Inflammatory macrophage treated with lipopolysaccharide for 4 hours (primary cell): ENCODE data around the gene ZCCHC14.

Experiments used
- DNase-seq: peaks from one replicate; pipeline ENCODE4 v3.0.0-alpha.2; 2020

ZCCHC14 gene

DNA sequence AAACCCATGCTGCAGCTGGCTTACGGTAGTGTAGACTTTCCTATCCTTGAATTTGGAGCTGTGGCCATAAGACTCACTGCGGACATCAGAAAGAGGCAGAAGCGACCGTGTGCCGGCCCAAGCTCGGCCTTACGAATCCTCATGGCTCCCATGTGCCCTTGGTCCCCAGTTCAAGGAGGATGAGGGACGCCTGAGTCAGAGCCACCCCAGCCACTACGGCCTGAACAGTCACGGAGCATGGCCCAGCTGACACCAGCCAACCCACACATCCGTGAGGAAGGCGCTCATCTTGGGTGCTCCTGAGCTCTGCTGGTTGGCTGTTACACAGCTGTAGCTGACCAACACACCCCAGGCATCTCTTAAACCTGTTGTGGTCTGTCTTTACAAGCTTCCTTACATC, 44.0 kb downstream of the ZCCHC14 start:
- no peak for DNase-seq

- no peak for DNase-seq
These were observed 45.5 kb downstream of the ZCCHC14 start for GRCh38 chr16:87447323-87447722.

DNA sequence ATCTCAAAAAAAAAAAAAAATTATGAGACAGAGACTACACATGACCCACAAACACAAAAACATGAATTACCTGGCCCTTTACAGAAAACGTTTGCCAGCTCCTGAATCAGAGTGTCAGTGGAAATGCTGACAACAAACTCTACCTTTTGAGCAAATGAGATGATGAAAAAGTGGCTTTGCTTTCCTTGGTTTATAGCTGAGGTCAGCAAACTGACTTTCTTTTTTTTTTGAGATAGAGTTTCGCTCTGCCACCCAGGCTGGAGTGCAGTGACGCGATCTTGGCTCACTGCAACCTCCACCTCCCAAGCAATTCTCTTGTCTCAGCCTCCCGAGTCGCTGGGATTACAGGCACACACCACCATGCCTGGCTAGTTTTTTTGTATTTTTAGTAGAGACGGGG, 46.3 kb downstream of the ZCCHC14 start:
- no peak for DNase-seq

DNA sequence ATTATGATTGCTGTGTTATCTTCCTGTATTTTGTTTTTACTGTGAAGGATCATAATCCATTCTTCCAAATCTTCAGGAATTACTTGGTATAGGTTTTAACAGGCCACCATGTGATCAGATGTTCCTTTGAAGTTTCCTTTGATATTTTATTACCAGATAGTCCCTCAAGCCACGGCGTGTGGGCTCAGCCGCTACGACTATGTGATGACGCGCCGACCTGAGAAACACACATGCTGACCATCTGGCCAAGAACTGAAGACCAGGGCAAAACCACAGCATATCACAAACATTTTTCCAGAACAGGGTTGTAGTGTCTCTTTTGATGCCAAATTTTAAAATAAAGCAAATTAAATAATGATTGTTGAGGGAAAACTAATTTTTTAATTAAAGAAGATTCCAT, 47.3 kb downstream of the ZCCHC14 start:
- DNase-seq = no peak

GRCh38 chr16:87443964-87444363, 48.9 kb downstream of the ZCCHC14 start:
- no peak for DNase-seq

DNA sequence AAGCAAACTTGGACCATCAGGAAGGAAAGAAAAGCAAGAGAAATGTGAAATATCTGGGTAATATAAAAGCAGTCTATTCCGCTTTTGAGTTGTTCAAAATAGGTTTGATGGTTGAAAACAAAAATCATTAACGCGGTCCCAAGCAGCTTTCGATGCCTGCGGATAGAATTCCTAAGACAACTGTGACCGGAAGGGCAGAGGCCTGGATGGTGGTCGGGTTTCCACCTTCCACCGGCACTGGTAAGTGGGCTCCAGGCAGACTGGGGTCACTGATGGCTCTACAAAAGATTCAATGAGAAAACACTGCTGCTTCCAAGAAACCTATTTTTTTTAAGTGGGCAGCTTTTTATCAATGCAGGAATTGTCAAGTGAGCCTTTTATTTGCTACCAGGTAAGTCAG, 49.8 kb downstream of the ZCCHC14 start:
- DNase-seq = no peak

DNA sequence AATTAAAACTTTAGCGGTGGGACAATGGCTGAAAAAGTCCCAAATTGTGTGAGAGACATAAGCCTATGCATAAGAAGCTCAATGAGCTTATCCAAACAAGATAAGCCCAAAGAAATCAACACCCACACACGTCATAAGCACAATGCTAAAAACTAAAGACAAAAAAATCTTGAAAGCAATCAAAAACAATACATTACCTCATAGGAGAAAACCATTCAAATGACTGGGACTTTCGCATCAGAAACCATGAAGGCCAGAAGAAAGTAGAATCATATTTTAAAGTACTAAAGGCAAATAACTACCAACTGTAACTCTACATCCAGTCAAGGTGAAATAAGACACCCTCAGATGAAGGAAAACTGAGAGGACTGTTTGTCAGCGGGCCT, 50.2 kb downstream of the ZCCHC14 start:
- no peak for DNase-seq

DNA sequence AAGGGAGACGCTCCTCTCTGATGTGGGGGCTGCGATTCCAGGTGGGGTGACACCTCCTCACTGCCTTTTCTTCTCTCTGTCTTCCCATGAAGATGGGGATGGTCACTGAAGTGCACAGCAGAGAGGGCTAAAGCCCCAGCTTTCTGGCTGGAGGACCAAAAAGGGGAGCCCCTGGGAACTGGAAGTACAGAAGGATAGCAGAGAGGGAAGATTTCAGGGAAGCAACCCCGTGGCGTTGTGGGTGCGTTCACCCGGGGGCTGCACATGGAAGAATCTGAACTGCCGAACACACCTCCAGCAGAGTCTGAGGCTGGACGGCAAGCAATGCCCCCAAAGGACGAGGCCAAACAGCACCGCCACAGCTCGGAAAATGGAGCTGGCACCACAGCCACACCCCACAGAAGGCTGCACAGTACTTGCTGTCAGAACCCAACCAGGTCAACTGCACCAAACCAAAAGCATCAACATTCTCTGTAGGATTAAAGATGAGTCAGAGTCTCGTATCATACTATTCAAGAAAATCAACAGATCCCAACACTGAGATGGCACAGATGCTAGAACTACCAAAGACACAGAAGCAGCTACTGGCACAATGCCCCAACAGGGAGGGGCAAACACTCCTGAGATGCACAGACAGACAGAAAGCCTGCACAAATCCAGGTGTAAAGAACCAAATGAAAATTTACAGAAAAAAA, 50.8 kb downstream of the ZCCHC14 start:
- DNase-seq = no peak

- DNase-seq = no peak
These were observed 52.9 kb downstream of the ZCCHC14 start for GRCh38 chr16:87439926-87440325.

- no peak for DNase-seq
These were observed 54.2 kb downstream of the ZCCHC14 start for GRCh38 chr16:87438611-87438985.

DNA sequence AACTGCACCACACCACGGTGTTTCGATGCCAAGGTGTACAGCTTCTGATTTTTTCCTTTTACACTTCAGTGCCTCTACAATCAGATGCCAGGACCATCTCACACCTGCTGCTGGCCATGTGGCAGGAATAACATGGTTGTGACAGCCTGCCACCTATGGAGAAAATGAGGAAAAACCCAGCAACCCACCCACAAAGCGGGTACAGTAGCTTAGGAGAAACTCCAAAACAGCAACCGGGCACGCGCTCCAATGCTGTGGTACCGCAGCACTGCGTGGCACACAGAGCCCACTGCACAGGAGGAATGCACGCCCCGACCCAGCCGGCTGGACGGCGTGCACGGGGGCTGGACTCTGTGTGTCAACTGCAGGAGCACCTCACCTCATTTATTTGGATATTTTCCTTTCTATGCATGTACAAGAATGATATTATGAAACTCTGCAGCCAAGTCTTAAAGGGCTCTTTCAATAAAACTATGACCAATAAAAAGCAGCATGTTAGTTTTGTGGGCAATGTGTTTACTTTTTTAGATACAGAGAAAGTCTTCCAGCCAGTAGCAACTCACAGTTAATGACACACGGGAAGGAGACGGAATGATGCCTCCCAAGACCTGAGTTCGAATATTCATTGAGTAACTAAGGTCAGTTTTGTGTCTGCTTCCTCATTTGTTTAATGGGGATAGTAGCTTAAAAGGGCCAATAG, 54.8 kb downstream of the ZCCHC14 start:
- DNase-seq = no peak

GRCh38 chr16:87437327-87437726, 55.5 kb downstream of the ZCCHC14 start:
- no peak for DNase-seq

DNA sequence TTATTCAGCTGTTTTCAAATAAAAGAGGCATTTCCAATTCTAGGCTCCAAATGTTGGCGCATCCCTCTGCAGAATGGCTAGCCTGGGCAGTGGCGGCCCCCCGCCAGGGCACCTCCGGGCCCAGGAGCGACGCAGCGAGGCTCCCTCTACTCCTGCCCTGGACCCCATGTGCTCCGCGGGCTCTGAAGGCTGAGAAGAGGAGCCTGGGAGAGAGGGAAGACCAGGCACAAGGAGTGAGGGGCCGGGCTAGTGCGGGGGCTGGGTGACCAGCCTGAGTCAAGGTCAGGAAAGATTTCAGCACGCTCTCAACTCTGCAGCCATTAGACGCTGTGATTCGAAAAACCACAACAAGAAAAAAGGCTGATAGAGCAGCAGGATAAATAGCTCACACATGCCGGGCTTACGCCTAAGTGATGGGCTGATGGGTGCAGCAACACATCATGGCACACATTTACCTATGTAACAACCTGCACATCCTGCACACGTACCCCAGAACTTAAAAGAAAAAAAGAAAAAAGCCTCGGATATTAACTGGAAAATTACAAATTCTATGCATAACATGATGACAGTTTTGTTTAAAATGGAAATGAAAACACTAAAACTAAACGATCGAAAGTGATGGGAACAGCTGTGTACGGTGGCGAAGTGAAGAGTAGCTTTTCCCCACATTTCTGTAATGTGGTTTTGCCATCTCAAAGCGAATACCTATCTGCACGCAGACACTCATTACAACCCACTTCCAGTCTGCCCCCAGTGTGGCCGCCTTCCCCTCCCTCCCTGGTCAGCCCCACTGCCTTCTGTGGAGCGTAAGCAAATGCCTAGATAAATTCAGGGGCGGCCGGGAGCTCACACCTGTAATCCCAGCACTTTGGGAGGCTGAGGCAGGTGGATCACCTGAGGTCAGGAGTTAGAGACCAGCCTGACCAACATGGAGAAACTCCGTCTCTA, 56.3 kb downstream of the ZCCHC14 start:
- DNase-seq = no peak

DNA sequence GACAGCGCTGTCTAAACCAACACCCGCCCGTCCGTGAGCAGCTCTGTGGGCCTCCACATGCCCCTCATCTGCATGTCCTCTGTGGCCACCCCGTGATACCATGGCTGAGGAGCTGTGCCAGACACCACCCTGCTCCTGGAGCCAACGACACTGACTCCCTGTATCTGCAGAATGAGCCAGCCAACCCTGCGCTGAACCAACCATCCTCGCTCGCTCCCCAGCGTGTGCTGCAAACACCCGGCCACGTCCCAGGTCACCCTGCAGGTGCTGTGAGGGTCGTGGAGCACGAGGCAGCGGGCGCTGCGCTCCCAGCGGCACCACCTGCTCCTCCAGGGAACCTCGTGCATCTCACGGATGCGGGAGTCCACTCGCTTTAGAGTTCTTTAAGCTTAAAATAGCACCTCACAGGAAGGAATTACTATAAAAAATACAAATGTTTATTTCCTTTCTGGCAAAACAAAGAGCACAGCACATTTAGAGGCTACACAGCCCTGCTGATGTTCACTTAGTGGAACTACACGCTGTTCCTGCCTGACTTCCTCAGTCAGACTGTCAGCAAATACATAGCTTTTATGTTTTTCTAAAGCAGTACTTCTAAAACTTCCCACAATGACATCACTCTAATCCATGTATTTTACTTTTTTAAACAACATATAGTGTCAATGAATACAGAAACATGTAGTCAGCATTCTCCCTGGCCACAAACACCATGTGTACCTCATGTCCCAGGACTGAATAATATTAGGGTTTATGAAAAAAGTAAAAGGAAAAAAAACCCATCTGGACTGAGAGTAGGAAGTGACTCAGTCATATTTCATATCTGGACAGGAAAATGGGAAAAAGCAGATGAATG, 57.2 kb downstream of the ZCCHC14 start:
- peak; percentile 14 for DNase-seq

GRCh38 chr16:87434146-87434667, 58.6 kb downstream of the ZCCHC14 start:
- no peak for DNase-seq

GRCh38 chr16:87432330-87432915, 60.4 kb downstream of the ZCCHC14 start:
- no peak for DNase-seq

- DNase-seq = no peak
These were observed 60.9 kb downstream of the ZCCHC14 start for GRCh38 chr16:87431926-87432325.

- no peak for DNase-seq
These were observed 66.2 kb downstream of the ZCCHC14 start for GRCh38 chr16:87426423-87427215.

GRCh38 chr16:87425941-87426340, 66.9 kb downstream of the ZCCHC14 start:
- no peak for DNase-seq

DNA sequence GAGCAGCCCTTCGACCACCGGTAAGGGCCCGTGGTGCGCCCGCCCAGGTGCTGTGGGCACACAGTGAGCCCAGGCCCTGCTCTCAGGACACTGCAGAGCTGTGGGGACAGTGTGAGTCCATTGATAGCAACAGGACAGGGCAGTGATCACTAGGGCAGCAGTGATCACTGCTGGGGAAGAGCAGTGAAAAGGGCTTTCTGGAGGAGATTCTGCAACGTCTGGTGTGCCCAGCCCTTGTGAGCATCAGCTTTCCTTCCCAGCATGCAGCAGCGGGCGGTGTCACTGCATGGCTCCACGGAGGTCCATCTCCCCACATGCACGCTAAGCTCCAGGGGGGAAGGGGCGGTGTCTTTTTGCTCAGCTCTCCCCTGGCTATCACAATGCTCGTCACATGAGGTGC, 68.6 kb downstream of the ZCCHC14 start:
- DNase-seq = no peak

- no peak for DNase-seq
These were observed 69.4 kb downstream of the ZCCHC14 start for GRCh38 chr16:87423429-87423828.
